Kidney tubule cell (primary cell): ENCODE measurements around the gene SSR4.
"Not testable (repeated sequence)": the region's sequence is repeated elsewhere in the genome, so short reads cannot be mapped to it uniquely, and the experiment has no call there.

Experiments
- DNase-seq: peaks from one replicate; pipeline ENCODE4 v3.0.0-alpha.2; 2018; ENCODE audit warnings: low spot score

The SSR4 gene

GRCh38 chrX:153805436-153805835 lies 11.0 kb downstream of the SSR4 start:
- DNase-seq: no peak

- DNase-seq: no peak
Observed at GRCh38 chrX:153806999-153807575, 12.6 kb downstream of the SSR4 start.

GRCh38 chrX:153807976-153808375 lies 13.5 kb downstream of the SSR4 start:
- no peak for DNase-seq

GRCh38 chrX:153812220-153812619 lies 17.8 kb downstream of the SSR4 start:
- no peak for DNase-seq

- no peak for DNase-seq
Observed at GRCh38 chrX:153813161-153813560, 18.7 kb downstream of the SSR4 start.

GRCh38 chrX:153814591-153815315 lies 20.3 kb downstream of the SSR4 start:
- no peak for DNase-seq

- DNase-seq: no peak
Observed at GRCh38 chrX:153816831-153817690, 22.6 kb downstream of the SSR4 start.

- DNase-seq: not testable (repeated sequence)
Observed at GRCh38 chrX:153818064-153818463, 23.6 kb downstream of the SSR4 start.

GRCh38 chrX:153818571-153819383 lies 24.3 kb downstream of the SSR4 start:
- peak; percentile 3 for DNase-seq

- DNase-seq: no peak
Observed at GRCh38 chrX:153819384-153820040, 25.0 kb downstream of the SSR4 start.

GRCh38 chrX:153820601-153821000 lies 26.1 kb downstream of the SSR4 start:
- DNase-seq: no peak

- DNase-seq: no peak
Observed at GRCh38 chrX:153821066-153821465, 26.6 kb downstream of the SSR4 start.

GRCh38 chrX:153824348-153824747 lies 29.9 kb downstream of the SSR4 start:
- no peak for DNase-seq

- no peak for DNase-seq
Observed at GRCh38 chrX:153825042-153825441, 30.6 kb downstream of the SSR4 start.

- no peak for DNase-seq
Observed at GRCh38 chrX:153827016-153827415, 32.5 kb downstream of the SSR4 start.

GRCh38 chrX:153827903-153828302 lies 33.4 kb downstream of the SSR4 start:
- DNase-seq: no peak

- DNase-seq: no peak
Observed at GRCh38 chrX:153828308-153828707, 33.8 kb downstream of the SSR4 start.

- no peak for DNase-seq
Observed at GRCh38 chrX:153828723-153829548, 34.5 kb downstream of the SSR4 start.

GRCh38 chrX:153829549-153829798 lies 35.0 kb downstream of the SSR4 start:
- no peak for DNase-seq

GRCh38 chrX:153829799-153830639 lies 35.6 kb downstream of the SSR4 start, which contains the start of gene PDZD4:
TSS of gene PDZD4 (minus strand) at chrX:153830544. CDS start at chrX:153830298, 246 bp downstream.
- DNase-seq: no peak
